HG02884 (cell line): Measurements from ENCODE around the gene PRDX1.

Experiments
- ATAC-seq: cut with Tn5 transposase; IDR thresholded peaks from one replicate; pipeline ENCODE4 v1.9.1; 2021; ENCODE audit warnings: mild to moderate bottlenecking, moderate library complexity; ENCODE audit not compliant: unreplicated experiment

Gene PRDX1

GRCh38 chr1:45521413-45522323 lies at the start of gene PRDX1:
PRDX1 (minus strand) TSS chr1:45521884; CDS start chr1:45519043, 2,841 bp downstream.
- ATAC-seq, result peak; percentile 73

- no peak for ATAC-seq
Measured at GRCh38 chr1:45570631-45571030, 48.9 kb upstream of the PRDX1 start.

- ATAC-seq, result no peak
Measured at GRCh38 chr1:45569962-45570581, 48.4 kb upstream of the PRDX1 start.

DNA sequence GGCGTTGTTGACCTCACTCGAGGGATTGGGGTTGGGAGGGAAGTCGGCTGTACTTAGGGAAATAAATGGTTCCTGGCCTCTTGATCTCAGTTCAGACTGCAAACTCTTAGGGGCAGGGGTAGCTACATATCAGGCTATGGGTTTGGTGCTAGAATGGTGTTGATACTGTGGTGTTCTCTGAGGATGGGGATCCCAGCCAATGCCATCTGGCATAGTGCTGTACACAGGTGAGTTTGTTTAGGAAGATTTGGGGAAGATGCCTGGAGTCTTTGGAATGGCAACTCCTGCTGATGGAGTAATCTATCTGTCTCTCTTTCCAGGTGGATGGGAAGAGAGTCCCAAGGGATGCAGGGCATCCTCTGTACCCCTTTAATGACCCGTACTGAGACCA lies 47.9 kb upstream of the PRDX1 start:
- no peak for ATAC-seq

GRCh38 chr1:45568421-45568820 lies 46.7 kb upstream of the PRDX1 start:
- ATAC-seq, result no peak

DNA sequence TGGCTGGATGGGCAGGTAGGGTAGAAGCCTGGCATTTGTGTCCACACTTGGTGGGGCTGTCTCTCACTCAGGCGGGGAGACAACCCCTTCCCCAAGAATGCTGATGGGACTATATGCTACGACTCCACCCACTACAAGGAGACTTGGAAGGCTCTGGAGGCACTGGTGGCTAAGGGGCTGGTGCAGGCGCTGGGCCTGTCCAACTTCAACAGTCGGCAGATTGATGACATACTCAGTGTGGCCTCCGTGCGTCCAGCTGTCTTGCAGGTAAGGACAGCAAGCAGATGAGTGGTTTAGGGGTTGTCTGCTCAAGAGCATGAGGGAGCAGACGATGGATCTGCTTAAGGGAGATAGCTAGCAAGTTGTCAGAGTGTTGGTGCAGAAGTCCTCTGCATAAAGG lies 46.2 kb upstream of the PRDX1 start:
- ATAC-seq, result no peak

DNA sequence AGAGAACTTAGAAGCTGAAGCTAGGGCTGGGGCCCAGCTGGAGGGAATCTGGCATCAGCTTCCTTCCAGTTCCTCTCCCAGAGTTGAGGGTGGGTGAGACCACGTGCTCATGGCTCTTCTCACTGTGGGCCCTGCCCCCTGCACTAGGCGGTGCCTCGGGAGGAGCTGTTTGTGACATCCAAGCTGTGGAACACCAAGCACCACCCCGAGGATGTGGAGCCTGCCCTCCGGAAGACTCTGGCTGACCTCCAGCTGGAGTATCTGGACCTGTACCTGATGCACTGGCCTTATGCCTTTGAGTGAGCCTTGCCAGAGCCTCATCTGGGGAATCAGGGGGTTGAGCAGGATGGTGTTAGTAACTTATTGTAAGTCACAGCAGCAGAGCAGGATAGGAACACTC lies 45.0 kb upstream of the PRDX1 start:
- no peak for ATAC-seq

GRCh38 chr1:45563843-45564242 lies 42.2 kb upstream of the PRDX1 start:
- ATAC-seq, result no peak

GRCh38 chr1:45557422-45557944 lies 35.8 kb upstream of the PRDX1 start:
- ATAC-seq, result no peak

DNA sequence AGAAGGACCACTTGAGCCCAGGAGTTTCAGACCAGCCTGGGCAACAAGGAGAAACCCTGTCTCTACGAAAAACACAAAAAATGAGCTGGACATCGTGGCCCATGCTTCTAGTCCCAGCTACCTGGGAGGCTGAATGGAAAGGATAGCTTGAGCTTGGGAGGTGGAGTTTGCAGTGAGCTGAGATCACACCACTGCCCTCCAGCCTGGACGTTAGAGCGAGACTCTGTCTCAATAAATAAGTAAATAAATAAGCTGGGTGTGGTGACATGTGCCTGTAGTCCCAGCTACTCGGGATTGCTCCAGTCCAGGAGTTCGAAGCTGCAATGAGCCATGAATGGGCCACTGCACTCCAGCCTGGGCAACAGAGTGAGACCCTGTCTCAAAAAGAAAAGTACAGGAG lies 32.5 kb upstream of the PRDX1 start:
- ATAC-seq, result no peak

GRCh38 chr1:45552331-45552730 lies 30.6 kb upstream of the PRDX1 start:
- no peak for ATAC-seq

DNA sequence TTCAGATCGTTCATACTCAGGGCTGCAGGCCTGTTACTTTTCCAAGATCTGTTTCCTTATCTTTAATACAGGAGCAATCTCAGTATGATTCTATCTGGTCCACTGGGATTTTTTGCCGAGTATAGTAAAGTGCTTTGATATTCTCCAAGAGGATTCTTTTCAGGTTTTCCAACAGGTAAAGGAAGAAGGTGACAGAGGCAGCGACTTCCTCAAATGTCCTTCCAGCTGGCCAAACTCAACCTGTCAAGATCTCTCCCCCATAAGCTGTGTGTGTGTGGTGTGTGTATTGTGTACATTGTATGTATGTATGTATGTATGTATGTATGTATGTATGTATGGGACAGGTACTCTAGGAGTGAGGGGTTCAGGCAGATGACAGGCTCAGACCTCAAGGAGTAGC lies 30.0 kb upstream of the PRDX1 start:
- ATAC-seq, result no peak

DNA sequence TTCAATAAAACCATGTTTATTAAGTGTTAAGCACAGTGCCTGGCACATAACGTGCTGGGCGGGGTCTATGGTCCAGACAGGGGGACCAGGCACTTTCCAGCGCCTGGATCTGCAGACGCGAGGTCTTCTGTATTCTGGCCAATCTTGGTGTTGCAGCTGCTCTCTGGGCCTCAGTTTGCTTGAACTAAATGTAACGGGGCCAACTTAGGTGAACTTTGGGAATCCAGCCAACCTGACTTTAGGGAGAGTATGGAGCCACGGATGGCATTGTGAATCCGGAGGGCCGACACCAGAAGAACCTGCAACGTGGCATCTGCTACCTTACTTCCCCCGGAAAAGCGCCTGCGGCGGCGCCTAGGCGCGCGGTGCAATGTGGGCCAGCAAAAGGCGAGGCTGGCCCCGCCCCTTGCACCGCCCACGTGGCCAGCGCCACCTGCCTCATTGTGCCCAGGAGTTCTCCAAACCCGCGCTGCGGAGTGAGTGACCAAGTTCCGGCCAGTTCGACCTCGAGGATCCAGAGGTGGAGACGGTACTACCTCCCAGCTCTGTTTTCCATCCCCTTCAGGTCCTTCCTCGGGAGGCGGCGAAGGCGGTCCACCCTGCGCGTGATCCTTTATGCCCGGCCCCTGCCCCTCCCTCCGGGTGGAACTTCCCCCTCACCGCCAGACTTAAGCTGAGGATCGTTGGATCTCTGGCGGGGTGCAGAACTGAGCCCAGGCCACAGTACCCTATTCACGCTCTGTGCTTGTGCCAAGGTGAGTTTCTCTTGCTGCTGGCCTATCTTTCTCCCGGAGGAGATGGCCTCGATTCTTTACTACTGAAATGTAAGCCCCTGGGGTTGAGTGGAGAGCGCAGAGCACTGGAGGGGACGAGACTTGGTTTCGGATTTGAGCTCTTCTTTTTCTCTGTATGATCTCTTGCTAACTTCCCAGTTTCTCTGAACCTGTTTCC lies 29.0 kb upstream of the PRDX1 start, which contains the start of gene AKR1A1:
Gene AKR1A1 (plus strand): TSS at position 426 of the 951 bp plus-strand sequence. CDS start 10,969 bp downstream, outside the sequence.
- peak; percentile 76 for ATAC-seq

DNA sequence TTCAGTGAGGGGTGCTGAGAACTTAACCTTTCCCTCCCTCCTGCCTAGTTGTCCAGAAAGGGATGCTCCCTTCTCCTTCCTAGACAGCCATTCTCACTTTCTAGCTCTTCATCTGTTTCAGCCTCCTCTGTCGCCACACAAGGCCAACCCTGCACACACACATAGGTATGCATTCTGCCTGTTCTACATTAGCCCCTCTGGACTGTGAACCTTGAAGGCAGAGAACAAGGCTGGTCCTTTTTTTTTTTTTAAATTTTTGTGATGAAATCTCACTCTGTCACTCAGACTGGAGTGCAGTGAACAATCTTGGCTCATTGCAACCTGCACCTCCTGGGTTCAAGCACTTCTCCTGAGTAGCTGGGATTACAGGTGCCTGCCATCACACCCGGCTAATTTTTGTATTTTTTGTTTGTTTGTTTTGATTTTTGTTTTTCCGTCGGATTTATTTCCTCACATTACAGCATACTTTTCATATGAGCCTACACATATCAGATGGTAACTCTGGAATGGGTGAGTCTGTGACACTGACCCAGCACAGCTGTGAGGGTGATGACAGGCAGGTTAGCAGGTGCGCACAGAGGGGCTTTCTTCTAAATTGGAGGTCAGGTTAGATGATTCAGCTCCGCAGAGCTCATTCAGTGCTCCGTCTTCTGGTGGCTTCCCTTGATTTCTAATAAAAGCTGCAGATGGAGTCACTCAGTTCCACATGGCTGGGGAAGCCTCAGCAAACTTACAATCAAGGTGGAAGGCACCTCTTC lies 24.0 kb upstream of the PRDX1 start:
- ATAC-seq, result no peak

- ATAC-seq, result peak; percentile 50
Measured at GRCh38 chr1:45545019-45545493, 23.4 kb upstream of the PRDX1 start.

- no peak for ATAC-seq
Measured at GRCh38 chr1:45544530-45544929, 22.8 kb upstream of the PRDX1 start.

DNA sequence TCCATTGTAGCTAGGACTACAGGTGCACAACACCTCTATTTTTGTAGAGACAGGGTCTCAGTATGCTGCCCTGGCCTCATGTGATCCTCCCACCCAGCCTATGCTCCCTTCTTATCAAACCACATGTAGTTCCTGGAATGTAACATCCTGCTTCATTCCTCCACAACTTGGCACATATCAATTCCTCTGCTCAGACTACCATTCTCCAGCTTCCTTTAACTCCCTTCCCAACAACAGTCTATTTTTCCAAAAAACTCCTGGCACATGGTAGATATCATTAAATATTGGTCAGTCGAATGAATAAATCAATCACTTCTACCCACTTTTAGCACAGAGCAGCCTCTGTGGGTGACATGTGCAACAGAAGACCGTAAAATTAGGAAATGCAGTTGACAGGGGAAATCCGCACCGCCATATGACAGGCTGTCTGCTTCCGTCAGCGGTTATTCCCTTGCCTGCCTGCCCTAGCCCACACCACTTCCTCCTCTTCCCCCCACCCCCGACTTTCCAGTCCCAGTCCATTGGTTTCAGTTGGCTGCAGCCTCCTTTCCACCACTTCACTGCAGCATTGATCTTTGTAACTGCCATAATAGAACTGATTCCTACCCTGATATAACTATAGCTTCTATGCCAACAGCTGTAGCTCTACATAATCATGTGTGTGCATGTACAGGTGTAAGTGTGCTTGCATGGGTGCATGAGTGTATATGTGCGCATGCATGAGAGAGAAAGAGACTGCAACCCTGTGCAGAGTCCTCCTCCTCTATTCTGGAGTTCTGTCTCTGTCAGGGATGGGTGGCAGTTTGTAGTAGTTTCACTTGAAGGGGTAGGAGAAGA lies 22.1 kb upstream of the PRDX1 start:
- no peak for ATAC-seq

- no peak for ATAC-seq
Measured at GRCh38 chr1:45542591-45542990, 20.9 kb upstream of the PRDX1 start.

GRCh38 chr1:45541193-45541592 lies 19.5 kb upstream of the PRDX1 start:
- no peak for ATAC-seq
